Measurements from ENCODE around the gene ARHGEF39. TPM values are rescaled to one million over a fixed set of nuclear protein-coding genes. Genes with fewer than 3 reads are reported as not detected.

Gene ARHGEF39
- total and polyA plus RNA-seq, 10 of the 15 experiments (the other 5 are each of a cell fraction or from before 2014, with no cell fraction given): 2.0 to 28.9 (median 13.2) TPM

DNA sequence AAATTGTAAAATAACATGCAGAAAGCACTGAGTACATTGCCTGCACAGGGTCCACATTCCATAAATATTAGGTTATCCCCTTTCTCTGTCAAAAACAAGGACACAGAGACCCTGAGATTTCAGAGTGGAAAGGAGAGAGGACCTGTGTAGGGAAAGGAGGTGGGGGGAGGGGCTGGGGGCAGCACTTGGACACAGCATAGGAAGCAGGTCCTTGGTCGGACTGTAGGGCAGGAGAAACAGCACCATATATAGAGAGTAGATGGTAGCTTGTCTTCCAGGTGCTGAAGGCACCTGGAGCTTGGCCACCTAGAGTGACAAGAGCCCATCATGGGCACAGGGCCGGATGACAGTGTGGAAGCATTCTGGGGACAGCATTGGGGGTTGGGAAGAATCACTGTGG lies 22.3 kb upstream of the ARHGEF39 start:
- no peaks in the 10 kb centered on the region; a peak in 1 of 4 replicates for H3K27me3 ChIP-seq (replicated peaks in 1 of 2; ENCODE audit: control insufficient read depth in 2 of 2, insufficient read depth in 2 of 2, low read length in 1 of 2)
- ChIA-PET RAD21 (ENCODE audit: unreplicated experiment) (interaction anchor here (1.2 kb wide), 1 partner anchor 9 kb away, joined by 3 read pairs; no protein-coding TSS in a partner anchor), SMC1A (ENCODE audit: uncharacterized antibody, unreplicated experiment) (interaction anchor here (0.8 to 2.0 kb wide), 3 partner anchors 10 to 40 kb away, joined by 3 to 7 read pairs (median 5); no protein-coding TSS in a partner anchor), CTCF (interaction anchor here (1.4 to 15.2 kb wide), 4 partner anchors 10 to 139 kb away, joined by 4 to 227 read pairs (median 12); partner anchors contain the start of genes ARHGEF39, CCDC107 and RMRP), POLR2A (interaction anchor here (1.1 to 1.4 kb wide), 2 partner anchors 30 to 40 kb away, joined by 4 to 6 read pairs; partner anchors contain the start of gene RMRP)
- no peaks in the 10 kb centered on the region for H4K20me1 ChIP-seq (ENCODE audit: control insufficient read depth, insufficient read depth)
- H3K4me3 ChIP-seq: no peak overlapping the region
- DNase-seq (ENCODE audit: low read depth, low spot score): no peak
- TF ChIP-seq FOS (IDR thresholded peaks at IDR 0.05; ENCODE audit: borderline replicate concordance, extremely low read depth, insufficient read length) (no peak), MEF2A (IDR thresholded peaks at IDR 0.05; ENCODE audit: insufficient read depth, low read depth, low read length) (no peak), PML (IDR thresholded peaks at IDR 0.05; ENCODE audit: low read length) (no peak), ZZZ3 (IDR thresholded peaks at IDR 0.05; ENCODE audit: control insufficient read depth, insufficient read length, low read depth) (no peak), LARP7 (IDR thresholded peaks at IDR 0.05) (no peak), CBX5 (IDR thresholded peaks at IDR 0.05; ENCODE audit: low read depth) (no peak), NR2C2 (IDR thresholded peaks at IDR 0.05; ENCODE audit: borderline replicate concordance, control insufficient read depth, insufficient read length, low read depth) (no peak), SPI1 (IDR thresholded peaks at IDR 0.05; ENCODE audit: borderline replicate concordance, insufficient read depth, low read depth, low read length) (no peak), RB1 (IDR thresholded peaks at IDR 0.05; ENCODE audit: borderline replicate concordance) (no peak)
- TF ChIP-seq, protein P1, sequence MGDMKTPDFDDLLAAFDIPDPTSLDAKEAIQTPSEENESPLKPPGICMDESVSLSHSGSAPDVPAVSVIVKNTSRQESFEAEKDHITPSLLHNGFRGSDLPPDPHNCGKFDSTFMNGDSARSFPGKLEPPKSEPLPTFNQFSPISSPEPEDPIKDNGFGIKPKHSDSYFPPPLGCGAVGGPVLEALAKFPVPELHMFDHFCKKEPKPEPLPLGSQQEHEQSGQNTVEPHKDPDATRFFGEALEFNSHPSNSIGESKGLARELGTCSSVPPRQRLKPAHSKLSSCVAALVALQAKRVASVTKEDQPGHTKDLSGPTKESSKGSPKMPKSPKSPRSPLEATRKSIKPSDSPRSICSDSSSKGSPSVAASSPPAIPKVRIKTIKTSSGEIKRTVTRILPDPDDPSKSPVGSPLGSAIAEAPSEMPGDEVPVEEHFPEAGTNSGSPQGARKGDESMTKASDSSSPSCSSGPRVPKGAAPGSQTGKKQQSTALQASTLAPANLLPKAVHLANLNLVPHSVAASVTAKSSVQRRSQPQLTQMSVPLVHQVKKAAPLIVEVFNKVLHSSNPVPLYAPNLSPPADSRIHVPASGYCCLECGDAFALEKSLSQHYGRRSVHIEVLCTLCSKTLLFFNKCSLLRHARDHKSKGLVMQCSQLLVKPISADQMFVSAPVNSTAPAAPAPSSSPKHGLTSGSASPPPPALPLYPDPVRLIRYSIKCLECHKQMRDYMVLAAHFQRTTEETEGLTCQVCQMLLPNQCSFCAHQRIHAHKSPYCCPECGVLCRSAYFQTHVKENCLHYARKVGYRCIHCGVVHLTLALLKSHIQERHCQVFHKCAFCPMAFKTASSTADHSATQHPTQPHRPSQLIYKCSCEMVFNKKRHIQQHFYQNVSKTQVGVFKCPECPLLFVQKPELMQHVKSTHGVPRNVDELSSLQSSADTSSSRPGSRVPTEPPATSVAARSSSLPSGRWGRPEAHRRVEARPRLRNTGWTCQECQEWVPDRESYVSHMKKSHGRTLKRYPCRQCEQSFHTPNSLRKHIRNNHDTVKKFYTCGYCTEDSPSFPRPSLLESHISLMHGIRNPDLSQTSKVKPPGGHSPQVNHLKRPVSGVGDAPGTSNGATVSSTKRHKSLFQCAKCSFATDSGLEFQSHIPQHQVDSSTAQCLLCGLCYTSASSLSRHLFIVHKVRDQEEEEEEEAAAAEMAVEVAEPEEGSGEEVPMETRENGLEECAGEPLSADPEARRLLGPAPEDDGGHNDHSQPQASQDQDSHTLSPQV (IDR thresholded peaks at IDR 0.05): no peak
- no peak overlapping the region for H2AFZ ChIP-seq (ENCODE audit: control insufficient read depth, low read depth, low read length)
- H3K79me2 ChIP-seq (ENCODE audit: control insufficient read depth, insufficient read depth, low read length): no peaks in the 10 kb centered on the region; the same call in 1 of the 2 replicates
- in situ Hi-C loops (cut with MboI): no loop called here
- BruUV-seq (replicated peaks): no TSS peak
- H3K4me1 ChIP-seq (ENCODE audit: control insufficient read depth, insufficient read depth, low read length): peaks cover 3% of the 10 kb centered on the region; the same call in 1 of the 2 replicates
- no peaks in the 10 kb centered on the region for H3K9me3 ChIP-seq (replicated peaks; ENCODE audit: control insufficient read depth, insufficient read depth, low read length)
- FAIRE-seq: no peak
- H3K9ac ChIP-seq (ENCODE audit: control insufficient read depth, insufficient read depth, low read length): no peak overlapping the region
- H3K27ac ChIP-seq (ENCODE audit: control insufficient read depth, insufficient read depth): no peak overlapping the region
- H3K36me3 ChIP-seq (ENCODE audit: control insufficient read depth in 2 of 2, insufficient read depth in 2 of 2, low read length in 1 of 2): no peaks in the 10 kb centered on the region
- H3K4me2 ChIP-seq (ENCODE audit: control insufficient read depth, insufficient read depth): no peak overlapping the region
- ATAC-seq: no peak
- 45% methylated on average over 2 of the region's 2 CpGs for WGBS (ENCODE audit: insufficient coverage, insufficient replicate concordance, low lambda C conversion rate, missing lambda C conversion rate)
- intact Hi-C loops (cut with micrococcal nuclease; ENCODE audit: unreplicated experiment): no loop called here
